GM21737 (cell line): Measurements from ENCODE around the gene CDH13.

ENCODE experiments used
- ATAC-seq: cut with Tn5 transposase; IDR thresholded peaks from one replicate; pipeline ENCODE4 v1.9.1; 2021; ENCODE audit warnings: mild to moderate bottlenecking, moderate library complexity; ENCODE audit not compliant: unreplicated experiment

Gene CDH13

GRCh38 chr16:83840060-83840617, 1213.4 kb downstream of the CDH13 start:
- no peak for ATAC-seq

GRCh38 chr16:83842291-83842690, 1215.5 kb downstream of the CDH13 start:
- no peak for ATAC-seq

GRCh38 chr16:83842756-83843507, 1216.2 kb downstream of the CDH13 start:
- ATAC-seq = no peak

GRCh38 chr16:83843657-83844056, 1216.9 kb downstream of the CDH13 start:
- no peak for ATAC-seq

GRCh38 chr16:83845263-83845662, 1218.5 kb downstream of the CDH13 start:
- ATAC-seq = no peak

- no peak for ATAC-seq
Measured at GRCh38 chr16:83847371-83848225, 1220.8 kb downstream of the CDH13 start.

- no peak for ATAC-seq
Measured at GRCh38 chr16:83849421-83849820, 1222.7 kb downstream of the CDH13 start.
